ENCODE results near the gene ZFP57.

ZFP57 gene

DNA sequence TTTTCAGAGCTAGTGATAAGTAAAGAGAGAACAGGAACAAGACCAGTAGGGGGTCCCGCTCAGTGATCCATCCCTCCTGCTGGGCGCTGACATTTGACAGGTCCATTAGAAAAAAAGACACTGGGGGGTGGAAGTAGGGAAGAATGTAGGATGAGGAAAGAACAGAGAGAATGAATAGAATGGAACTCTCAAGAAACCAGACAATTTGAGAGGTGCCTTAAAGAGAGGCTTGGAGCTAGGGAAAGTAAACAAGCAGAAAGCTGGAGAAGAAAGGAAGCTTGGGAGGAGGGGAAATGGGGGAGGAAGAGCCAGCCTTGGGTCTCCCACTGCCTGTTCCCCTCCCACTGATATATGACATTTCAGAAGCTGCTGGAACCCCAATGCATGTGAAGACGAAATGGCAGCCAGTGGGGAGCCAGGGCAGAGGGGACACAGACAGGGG lies 56.4 kb downstream of the ZFP57 start:
- H3K27me3 ChIP-seq (replicated peaks; ENCODE audit: insufficient read depth, low read length): no peaks in the 10 kb centered on the region
- H3K4me2 ChIP-seq (ENCODE audit: low read depth, low read length): no peak overlapping the region
- H3K9ac ChIP-seq (ENCODE audit: low read length): no peak overlapping the region
- no peaks in the 10 kb centered on the region for H3K9me2 ChIP-seq (replicated peaks; ENCODE audit: insufficient read depth, low read length)
- DNase-seq: no peak
- no peaks in the 10 kb centered on the region for H3K36me3 ChIP-seq (replicated peaks; ENCODE audit: insufficient read depth, low read length)
- H3K27ac ChIP-seq (ENCODE audit: low read length): no peak overlapping the region
- no peaks in the 10 kb centered on the region for H3K79me2 ChIP-seq (ENCODE audit: low read length)
- no peak overlapping the region for H3K4me3 ChIP-seq (ENCODE audit: low read length)
- no peak overlapping the region for H2AFZ ChIP-seq (ENCODE audit: low read length)
- TF ChIP-seq EZH2phosphoT487 (IDR thresholded peaks at IDR 0.05; ENCODE audit: low read length): no peak
- no peak for TF ChIP-seq CTCF (IDR thresholded peaks at IDR 0.05; ENCODE audit: low read length)
- H4K20me1 ChIP-seq (ENCODE audit: insufficient read depth, low read length): no peaks in the 10 kb centered on the region
- H3K4me1 ChIP-seq (ENCODE audit: low read length): 0 out of 2 replicates have a peak, but pooled peaks cover 5% of the 10 kb centered on the region
- no peaks in the 10 kb centered on the region for H3K9me3 ChIP-seq (replicated peaks; ENCODE audit: insufficient read depth, low read length)
- H3F3A ChIP-seq (ENCODE audit: insufficient read depth, low read length): no peaks in the 10 kb centered on the region

All from MM.1S (cell line).